MCF 10A (cell line): ENCODE results near the gene KLK6. TPM values are rescaled to one million over a fixed set of nuclear protein-coding genes. Genes with fewer than 3 reads are reported as not detected.

Source experiments
- BruUV-seq: library from RNA; stranded (reverse); fragments of 400-500 nt; replicated peaks from 2 replicates; lab custom pipeline; 2021; lab: Mats Ljungman, UMichigan
- CTCF ChIA-PET: fragments of 300-600 bp; sonication (Branson Sonifier 250); formaldehyde crosslinking; extraction: SDS; loops from one replicate; lab custom pipeline; 2021; ENCODE audit warnings: antibody characterized with exemption, inconsistent platforms; lab: Yijun Ruan, JAX
- POLR2A ChIA-PET: fragments of 300-600, 350-650 bp; sonication (Branson Sonifier 250); formaldehyde crosslinking; extraction: SDS; loops from one replicate; lab custom pipeline; 2020; ENCODE audit warnings: antibody characterized with exemption, inconsistent platforms; lab: Yijun Ruan, JAX
- DNase-seq: peaks from one replicate; pipeline ENCODE4 v3.0.0-alpha.2; 2018; ENCODE audit not compliant: unreplicated experiment
- H3K27ac Mint-ChIP-seq: one replicate; pipeline ENCODE4 v1.8.0; 2022; ENCODE audit warnings: mild to moderate bottlenecking, low read depth, mixed read lengths; ENCODE audit not compliant: unreplicated experiment
- H3K27me3 Mint-ChIP-seq: one replicate; pipeline ENCODE4 v1.8.0; 2022; ENCODE audit warnings: mixed read lengths; ENCODE audit not compliant: insufficient read depth, unreplicated experiment
- H3K36me3 Mint-ChIP-seq: one replicate; pipeline ENCODE4 v1.8.0; 2022; ENCODE audit warnings: mild to moderate bottlenecking, moderate library complexity, mixed read lengths; ENCODE audit not compliant: insufficient read depth, unreplicated experiment
- H3K4me1 Mint-ChIP-seq: one replicate; pipeline ENCODE4 v1.8.0; 2022; ENCODE audit warnings: mixed read lengths; ENCODE audit not compliant: insufficient read depth, unreplicated experiment
- H3K4me3 Mint-ChIP-seq: one replicate; pipeline ENCODE4 v1.8.0; 2022; ENCODE audit warnings: mild to moderate bottlenecking, moderate library complexity, mixed read lengths; ENCODE audit not compliant: unreplicated experiment
- H3K9me3 Mint-ChIP-seq: one replicate; pipeline ENCODE4 v1.8.0; 2022; ENCODE audit warnings: mixed read lengths; ENCODE audit not compliant: unreplicated experiment
- intact Hi-C: fragments of 100-400 bp; cut with micrococcal nuclease; formaldehyde crosslinking; loops from 2 replicates; pipeline ENCODE4 v1.14.1; 2022
- total RNA-seq: library from RNA; stranded (reverse); gene quantifications from 2 replicates; pipeline ENCODE4 v1.2.3, GENCODE V29; 2022
- TF ChIP-seq, protein P1 (sequence below): fragments of 200-600 bp; IDR thresholded peaks from one replicate; pipeline ENCODE4 v1.8.0; 2022; ENCODE audit warnings: antibody characterized with exemption, mild to moderate bottlenecking; ENCODE audit not compliant: unreplicated experiment

KLK6 gene
- total RNA-seq, 1 experiment from 2014 or later: not detected

DNA sequence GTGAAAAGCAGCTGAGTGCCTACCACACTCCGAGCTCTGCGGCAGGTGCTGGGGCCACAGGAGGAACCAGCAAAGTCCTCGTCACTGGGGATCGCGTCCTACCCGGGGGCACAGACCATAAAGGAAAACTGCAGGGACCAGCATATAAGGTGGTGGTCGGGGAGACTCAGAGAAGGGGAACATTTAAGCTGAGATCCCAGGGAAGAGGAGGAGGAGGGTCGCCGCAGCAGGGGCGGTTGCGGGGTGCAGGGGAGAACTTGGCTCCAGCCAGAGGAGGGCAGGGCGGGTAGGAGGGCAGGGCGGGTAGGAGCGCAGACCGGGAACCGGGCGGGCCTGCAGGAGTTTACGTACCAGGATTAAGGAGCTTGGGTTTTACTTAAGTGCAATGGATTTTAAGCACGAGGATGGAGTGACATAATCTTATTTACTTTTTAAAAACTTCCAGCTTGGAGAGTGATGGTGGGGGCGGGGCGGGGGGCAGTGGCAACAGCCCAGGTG, 57.2 kb downstream of the KLK6 start:
- no peaks in the 10 kb centered on the region for H3K9me3 Mint-ChIP-seq
- no peaks in the 10 kb centered on the region for H3K36me3 Mint-ChIP-seq
- no peak overlapping the region for H3K4me3 Mint-ChIP-seq
- BruUV-seq: no TSS peak
- peaks cover 12% of the 10 kb centered on the region for H3K27me3 Mint-ChIP-seq
- CTCF ChIA-PET: interaction anchor here (0.6 kb wide), 1 partner anchor 9 kb away, joined by 3 read pairs; no protein-coding TSS in a partner anchor
- intact Hi-C loops: no loop called here
- TF ChIP-seq, protein P1, sequence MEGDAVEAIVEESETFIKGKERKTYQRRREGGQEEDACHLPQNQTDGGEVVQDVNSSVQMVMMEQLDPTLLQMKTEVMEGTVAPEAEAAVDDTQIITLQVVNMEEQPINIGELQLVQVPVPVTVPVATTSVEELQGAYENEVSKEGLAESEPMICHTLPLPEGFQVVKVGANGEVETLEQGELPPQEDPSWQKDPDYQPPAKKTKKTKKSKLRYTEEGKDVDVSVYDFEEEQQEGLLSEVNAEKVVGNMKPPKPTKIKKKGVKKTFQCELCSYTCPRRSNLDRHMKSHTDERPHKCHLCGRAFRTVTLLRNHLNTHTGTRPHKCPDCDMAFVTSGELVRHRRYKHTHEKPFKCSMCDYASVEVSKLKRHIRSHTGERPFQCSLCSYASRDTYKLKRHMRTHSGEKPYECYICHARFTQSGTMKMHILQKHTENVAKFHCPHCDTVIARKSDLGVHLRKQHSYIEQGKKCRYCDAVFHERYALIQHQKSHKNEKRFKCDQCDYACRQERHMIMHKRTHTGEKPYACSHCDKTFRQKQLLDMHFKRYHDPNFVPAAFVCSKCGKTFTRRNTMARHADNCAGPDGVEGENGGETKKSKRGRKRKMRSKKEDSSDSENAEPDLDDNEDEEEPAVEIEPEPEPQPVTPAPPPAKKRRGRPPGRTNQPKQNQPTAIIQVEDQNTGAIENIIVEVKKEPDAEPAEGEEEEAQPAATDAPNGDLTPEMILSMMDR: no peak
- POLR2A ChIA-PET: interaction anchor here (0.6 kb wide), 1 partner anchor 10 kb away, joined by 4 read pairs; no protein-coding TSS in a partner anchor
- H3K27ac Mint-ChIP-seq: no peak overlapping the region
- DNase-seq: no peak
- no peaks in the 10 kb centered on the region for H3K4me1 Mint-ChIP-seq

DNA sequence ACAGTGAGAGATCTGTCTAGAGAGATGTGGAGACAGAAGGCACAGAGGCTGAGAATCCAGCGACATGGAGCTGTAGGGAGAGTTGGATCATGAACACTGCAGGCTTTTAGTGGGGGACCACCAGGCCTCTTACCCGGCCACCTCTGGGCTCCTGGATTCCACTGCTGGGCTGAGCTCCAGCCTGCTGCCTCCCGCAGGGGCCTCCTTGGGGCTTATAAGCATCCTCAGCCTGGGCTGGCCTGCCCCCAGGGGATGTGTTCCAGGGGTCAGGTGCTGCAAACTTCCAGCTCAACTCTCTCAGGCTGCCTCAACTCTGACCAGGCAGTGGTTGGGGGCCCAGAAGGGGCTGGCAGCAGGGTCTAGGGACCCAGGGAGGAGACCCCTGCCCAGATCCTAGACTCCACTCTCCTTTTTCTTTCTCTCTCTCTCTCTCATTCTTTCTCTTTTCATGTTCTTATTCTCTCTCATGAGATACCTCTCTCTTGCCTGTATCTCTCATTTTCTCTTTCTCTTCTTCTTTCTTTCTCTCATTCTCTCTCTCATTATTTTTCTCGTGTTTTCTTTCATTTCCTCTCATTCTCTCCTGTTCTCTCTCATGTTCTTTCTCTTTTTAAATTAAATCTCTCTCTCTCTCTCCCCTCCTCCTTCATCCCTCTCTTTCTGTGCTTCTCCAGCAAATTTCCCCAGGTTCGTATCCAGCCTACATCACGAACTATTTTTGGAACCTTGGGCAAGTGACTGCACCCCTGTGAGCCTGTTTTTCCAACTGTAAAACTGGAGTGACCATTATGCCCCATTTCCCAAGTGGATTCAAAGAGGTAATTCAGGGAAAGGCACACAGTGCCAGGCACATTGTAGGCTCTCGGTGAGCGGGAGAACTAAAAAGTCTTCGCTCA, 57.9 kb downstream of the KLK6 start, which contains the start of gene KLK4:
TSS of gene KLK4 (minus strand) at position 190 of the 896 bp plus-strand sequence. CDS start 657 bp downstream, outside the sequence.
- H3K9me3 Mint-ChIP-seq: no peaks in the 10 kb centered on the region
- TF ChIP-seq, protein P1: no peak
- BruUV-seq: no TSS peak
- ChIA-PET CTCF (interaction anchor here (1.4 kb wide), 1 partner anchor 10 kb away, joined by 7 read pairs; no protein-coding TSS in a partner anchor), POLR2A (no interaction called here)
- no peak for DNase-seq
- H3K4me1 Mint-ChIP-seq: no peaks in the 10 kb centered on the region
- no peaks in the 10 kb centered on the region for H3K36me3 Mint-ChIP-seq
- H3K27me3 Mint-ChIP-seq: peaks cover 12% of the 10 kb centered on the region
- intact Hi-C loops: no loop called here
- no peak within 1 kb of the TSS for H3K4me3 Mint-ChIP-seq
- no peak within 1 kb of the TSS for H3K27ac Mint-ChIP-seq

DNA sequence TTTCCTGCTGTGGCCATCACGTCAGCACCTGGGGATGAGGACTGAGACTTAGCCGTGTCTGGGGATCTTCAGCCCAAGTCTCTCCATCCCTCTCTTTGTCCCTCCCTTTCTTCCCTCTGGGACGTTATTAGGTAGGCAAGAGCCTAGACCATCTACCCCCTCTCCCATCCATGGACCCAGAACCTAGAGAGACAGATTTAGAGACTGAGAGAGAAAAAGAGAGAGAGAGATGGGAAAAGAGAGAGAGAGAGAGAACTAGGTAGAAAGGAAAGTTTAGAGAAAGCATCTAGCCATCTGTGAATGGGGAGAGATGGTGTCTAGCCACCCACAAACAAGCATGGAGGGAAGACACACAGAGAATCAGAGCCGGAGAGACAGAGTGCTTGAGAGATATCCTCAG, 58.7 kb downstream of the KLK6 start:
- TF ChIP-seq, protein P1: no peak
- H3K27ac Mint-ChIP-seq: no peak overlapping the region
- peaks cover 19% of the 10 kb centered on the region for H3K27me3 Mint-ChIP-seq
- H3K4me3 Mint-ChIP-seq: no peak overlapping the region
- intact Hi-C loops: no loop called here
- no peak for DNase-seq
- H3K9me3 Mint-ChIP-seq: no peaks in the 10 kb centered on the region
- BruUV-seq: no TSS peak
- ChIA-PET CTCF (interaction anchor here (1.4 kb wide), 1 partner anchor 11 kb away, joined by 7 read pairs; no protein-coding TSS in a partner anchor), POLR2A (no interaction called here)
- no peaks in the 10 kb centered on the region for H3K4me1 Mint-ChIP-seq
- no peaks in the 10 kb centered on the region for H3K36me3 Mint-ChIP-seq
